HG03045 (cell line): ENCODE data around the gene C1QL1.

Experiments
- ATAC-seq: cut with Tn5 transposase; IDR thresholded peaks from one replicate; pipeline ENCODE4 v1.9.1; 2021; ENCODE audit warnings: mild to moderate bottlenecking, moderate library complexity; ENCODE audit not compliant: unreplicated experiment

Gene C1QL1

GRCh38 chr17:44915862-44916780, 52.0 kb downstream of the C1QL1 start:
- no peak for ATAC-seq

- no peak for ATAC-seq
Observed at GRCh38 chr17:44915321-44915726, 52.8 kb downstream of the C1QL1 start, which contains the start of gene GFAP. Gene GFAP (minus strand): TSS chr17:44915500. CDS start chr17:44915486, 14 bp downstream.

GRCh38 chr17:44914698-44915271, 53.3 kb downstream of the C1QL1 start:
- no peak for ATAC-seq

GRCh38 chr17:44914148-44914547, 54.0 kb downstream of the C1QL1 start:
- ATAC-seq = no peak

GRCh38 chr17:44913676-44914075, 54.4 kb downstream of the C1QL1 start:
- ATAC-seq = no peak

GRCh38 chr17:44912763-44913544, 55.1 kb downstream of the C1QL1 start:
- ATAC-seq = no peak

- no peak for ATAC-seq
Observed at GRCh38 chr17:44911133-44912001, 56.7 kb downstream of the C1QL1 start.

- no peak for ATAC-seq
Observed at GRCh38 chr17:44910231-44911106, 57.6 kb downstream of the C1QL1 start.
